ENCODE measurements around the gene MYPOP. TPM values are rescaled to one million over a fixed set of nuclear protein-coding genes. Genes with fewer than 3 reads are reported as not detected.
A peak's percentile ranks its signal among the peaks of the same experiment; 100 is the strongest.

MYPOP gene
- total and polyA plus RNA-seq, 2 of the 13 experiments (the other 11 are each of a cell fraction or from before 2014, with no cell fraction given) = 2.3 to 2.7 TPM

DNA sequence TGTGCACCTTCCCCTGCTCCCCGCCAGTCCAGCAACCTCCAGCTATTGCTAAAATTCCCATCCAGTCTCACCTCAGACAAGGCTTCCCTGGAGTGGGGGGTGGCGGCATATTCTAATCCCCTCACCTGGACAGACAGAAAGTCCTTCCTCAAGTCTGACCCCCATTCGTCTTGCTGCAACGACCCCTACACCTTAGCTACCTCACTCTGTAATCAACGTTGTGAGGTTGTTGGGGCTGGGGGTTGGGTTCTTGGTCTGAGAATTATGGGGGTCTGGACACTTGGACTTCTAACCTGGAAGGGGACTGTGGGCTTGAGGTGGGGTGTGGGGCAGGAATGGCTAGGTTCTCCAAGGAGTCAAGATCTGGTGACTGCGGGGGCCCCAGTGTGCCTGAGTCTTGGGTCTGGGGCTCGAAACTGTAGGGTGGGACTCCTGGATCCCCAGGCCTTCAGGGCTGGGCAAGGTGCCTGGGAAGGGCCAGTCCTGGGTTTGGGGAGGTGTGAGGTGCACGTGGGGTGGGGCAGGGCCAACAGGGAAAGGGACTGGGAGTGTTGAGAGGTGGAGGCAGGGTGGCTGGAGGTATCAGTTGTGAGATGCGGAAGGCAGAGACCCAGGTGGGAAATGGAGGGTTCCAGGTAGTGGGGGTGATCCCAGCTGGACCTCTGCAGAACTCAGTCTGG, 37.0 kb downstream of the MYPOP start:
- peak overlapping the region; percentile 57 for H3K27ac ChIP-seq (ENCODE audit: extremely low read length, insufficient read depth, low read length)
- H3K9ac ChIP-seq (ENCODE audit: insufficient read depth, low read depth, low read length) = peak overlapping the region; percentile 80
- H3K9me3 ChIP-seq (ENCODE audit: low read length) = no peaks in the 10 kb centered on the region
- H2AFZ ChIP-seq (ENCODE audit: low read length) = no peak overlapping the region
- peaks cover 69% of the 10 kb centered on the region for H3K79me2 ChIP-seq (ENCODE audit: insufficient read depth, low read length)
- 0 out of 2 replicates have a peak, but pooled peaks cover 14% of the 10 kb centered on the region for H4K20me1 ChIP-seq (ENCODE audit: insufficient read depth, low read length)
- peaks cover 57% of the 10 kb centered on the region for H3K4me1 ChIP-seq (ENCODE audit: insufficient read depth, low read length)
- ChIA-PET POLR2A (interaction anchor here (1.6 to 13.2 kb wide), 8 partner anchors 8 to 148 kb away, joined by 4 to 388 read pairs (median 26); partner anchors contain the start of genes IRF2BP1, MYPOP and SIX5), CTCF (ENCODE audit: low intra/inter-chr PET ratio, low total read pairs) (interaction anchor here (5.8 kb wide), 1 partner anchor 18 kb away, joined by 263 read pairs; the partner anchor contains the start of gene IRF2BP1)
- DNase-seq (ENCODE audit: low spot score) = no peak
- no peak for ATAC-seq
- intact Hi-C loops (cut with micrococcal nuclease; ENCODE audit: unreplicated experiment) (no loop called here), in situ Hi-C loops (cut with HindIII; ENCODE audit: extremely low pct_ligation_motif_present, low pct_unique_long_range_greater_than_20kb) (no loop called here)
- H3K27me3 ChIP-seq (ENCODE audit: control insufficient read depth in 1 of 2, insufficient read depth in 2 of 2, low read length in 2 of 2) = no peaks in the 10 kb centered on the region; a peak in 1 of 5 replicates
- peaks cover 0 to 1% of the 10 kb centered on the region in 2 experiments; a peak in 2 of 5 replicates for H3K36me3 ChIP-seq (replicated peaks in 1 of 2; ENCODE audit: control insufficient read depth in 1 of 2, insufficient read depth in 2 of 2, low read length in 2 of 2)
- WGBS (ENCODE audit: low lambda C conversion rate) = 20% methylated on average over 9 of the region's 9 CpGs
- peak overlapping the region; percentile 79 for H3K4me2 ChIP-seq (ENCODE audit: low read depth, low read length)
- BruUV-seq (replicated peaks) = no TSS peak
- no peak for FAIRE-seq
- peak overlapping the region; percentile 90 to 97 (median 92) for H3K4me3 ChIP-seq (replicated peaks in 1 of 3; ENCODE audit: insufficient read depth in 1 of 3, low read depth in 2 of 3, low read length in 3 of 3)
- TF ChIP-seq SYNCRIP (IDR thresholded peaks at IDR 0.05; ENCODE audit: insufficient read depth, low read depth, low read length) (no peak), PAF1 (CRISPR knock-in tag; IDR thresholded peaks at IDR 0.05) (0 out of 2 replicates have a peak, but pooled peaks have one; percentile 41), JUNB (CRISPR knock-in tag; IDR thresholded peaks at IDR 0.05; ENCODE audit: borderline replicate concordance) (no peak), CSRNP2 (CRISPR knock-in tag; conservative IDR thresholded peaks at IDR 0.05; ENCODE audit: low read depth) (no peak), MED13 (CRISPR knock-in tag; IDR thresholded peaks at IDR 0.05) (no peak), NFKB2 (CRISPR knock-in tag; IDR thresholded peaks at IDR 0.05; ENCODE audit: borderline replicate concordance) (no peak), ZNF205 (CRISPR knock-in tag; IDR thresholded peaks at IDR 0.05) (no peak), ZNF263 (CRISPR knock-in tag; IDR thresholded peaks at IDR 0.05) (no peak), ZBTB1 (CRISPR knock-in tag; IDR thresholded peaks at IDR 0.05; ENCODE audit: borderline replicate concordance) (no peak), ZNF282 (IDR thresholded peaks at IDR 0.05; ENCODE audit: partially characterized antibody) (no peak), EEA1 (CRISPR knock-in tag; IDR thresholded peaks at IDR 0.05; ENCODE audit: borderline replicate concordance) (0 out of 2 replicates have a peak, but pooled peaks have one; percentile 20), ZNF180 (CRISPR knock-in tag; IDR thresholded peaks at IDR 0.05; ENCODE audit: borderline replicate concordance, low read depth) (no peak), CTCF (CRISPR knock-in tag; IDR thresholded peaks at IDR 0.05) (no peak)
- TF ChIP-seq, protein P1, sequence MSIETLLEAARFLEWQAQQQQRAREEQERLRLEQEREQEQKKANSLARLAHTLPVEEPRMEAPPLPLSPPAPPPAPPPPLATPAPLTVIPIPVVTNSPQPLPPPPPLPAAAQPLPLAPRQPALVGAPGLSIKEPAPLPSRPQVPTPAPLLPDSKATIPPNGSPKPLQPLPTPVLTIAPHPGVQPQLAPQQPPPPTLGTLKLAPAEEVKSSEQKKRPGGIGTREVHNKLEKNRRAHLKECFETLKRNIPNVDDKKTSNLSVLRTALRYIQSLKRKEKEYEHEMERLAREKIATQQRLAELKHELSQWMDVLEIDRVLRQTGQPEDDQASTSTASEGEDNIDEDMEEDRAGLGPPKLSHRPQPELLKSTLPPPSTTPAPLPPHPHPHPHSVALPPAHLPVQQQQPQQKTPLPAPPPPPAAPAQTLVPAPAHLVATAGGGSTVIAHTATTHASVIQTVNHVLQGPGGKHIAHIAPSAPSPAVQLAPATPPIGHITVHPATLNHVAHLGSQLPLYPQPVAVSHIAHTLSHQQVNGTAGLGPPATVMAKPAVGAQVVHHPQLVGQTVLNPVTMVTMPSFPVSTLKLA (IDR thresholded peaks at IDR 0.05) = no peak
- TF ChIP-seq, protein P2, sequence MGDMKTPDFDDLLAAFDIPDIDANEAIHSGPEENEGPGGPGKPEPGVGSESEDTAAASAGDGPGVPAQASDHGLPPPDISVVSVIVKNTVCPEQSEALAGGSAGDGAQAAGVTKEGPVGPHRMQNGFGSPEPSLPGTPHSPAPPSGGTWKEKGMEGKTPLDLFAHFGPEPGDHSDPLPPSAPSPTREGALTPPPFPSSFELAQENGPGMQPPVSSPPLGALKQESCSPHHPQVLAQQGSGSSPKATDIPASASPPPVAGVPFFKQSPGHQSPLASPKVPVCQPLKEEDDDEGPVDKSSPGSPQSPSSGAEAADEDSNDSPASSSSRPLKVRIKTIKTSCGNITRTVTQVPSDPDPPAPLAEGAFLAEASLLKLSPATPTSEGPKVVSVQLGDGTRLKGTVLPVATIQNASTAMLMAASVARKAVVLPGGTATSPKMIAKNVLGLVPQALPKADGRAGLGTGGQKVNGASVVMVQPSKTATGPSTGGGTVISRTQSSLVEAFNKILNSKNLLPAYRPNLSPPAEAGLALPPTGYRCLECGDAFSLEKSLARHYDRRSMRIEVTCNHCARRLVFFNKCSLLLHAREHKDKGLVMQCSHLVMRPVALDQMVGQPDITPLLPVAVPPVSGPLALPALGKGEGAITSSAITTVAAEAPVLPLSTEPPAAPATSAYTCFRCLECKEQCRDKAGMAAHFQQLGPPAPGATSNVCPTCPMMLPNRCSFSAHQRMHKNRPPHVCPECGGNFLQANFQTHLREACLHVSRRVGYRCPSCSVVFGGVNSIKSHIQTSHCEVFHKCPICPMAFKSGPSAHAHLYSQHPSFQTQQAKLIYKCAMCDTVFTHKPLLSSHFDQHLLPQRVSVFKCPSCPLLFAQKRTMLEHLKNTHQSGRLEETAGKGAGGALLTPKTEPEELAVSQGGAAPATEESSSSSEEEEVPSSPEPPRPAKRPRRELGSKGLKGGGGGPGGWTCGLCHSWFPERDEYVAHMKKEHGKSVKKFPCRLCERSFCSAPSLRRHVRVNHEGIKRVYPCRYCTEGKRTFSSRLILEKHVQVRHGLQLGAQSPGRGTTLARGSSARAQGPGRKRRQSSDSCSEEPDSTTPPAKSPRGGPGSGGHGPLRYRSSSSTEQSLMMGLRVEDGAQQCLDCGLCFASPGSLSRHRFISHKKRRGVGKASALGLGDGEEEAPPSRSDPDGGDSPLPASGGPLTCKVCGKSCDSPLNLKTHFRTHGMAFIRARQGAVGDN (CRISPR knock-in tag; IDR thresholded peaks at IDR 0.05) = peak; percentile 73
